HEK293 (cell line): Measurements from ENCODE around the gene ATP5MC2.

ENCODE experiments used
- CTCF ChIA-PET: fragments of 350-600 bp; formaldehyde crosslinking; extraction: SDS; loops from one replicate; lab custom pipeline; 2021; ENCODE audit warnings: antibody characterized with exemption; lab: Yijun Ruan, JAX
- POLR2A ChIA-PET: fragments of 300-600 bp; formaldehyde crosslinking; extraction: SDS; loops from one replicate; lab custom pipeline; 2020; ENCODE audit warnings: antibody characterized with exemption, inconsistent platforms; lab: Yijun Ruan, JAX
- H3K27ac ChIP-seq: fragments of 200-500 bp; sonication (Bioruptor generic); 2 replicates; pipeline ENCODE4 v1.5.1; 2014; ENCODE audit warnings: low read depth, low read length, control low read depth, inconsistent platforms; ENCODE audit errors: extremely low read depth
- H3K36me3 ChIP-seq, 2 experiments: fragments of 200-500 bp in 1 of 2; sonication (Bioruptor generic) in 1 of 2; 1 replicate in 1 of 2; 2 replicates in 1 of 2; pipeline ENCODE4 v1.5.1; 2014 to 2017; ENCODE audit warnings: inconsistent platforms in 2 of 2, low read length in 2 of 2; ENCODE audit not compliant: control insufficient read depth in 2 of 2, insufficient read depth in 1 of 2
- H3K4me1 ChIP-seq: fragments of 200-500 bp; sonication (Bioruptor generic); 2 replicates; pipeline ENCODE4 v1.5.1; 2014; ENCODE audit warnings: mild to moderate bottlenecking, low read length, inconsistent platforms; ENCODE audit not compliant: control insufficient read depth, insufficient read depth
- H3K4me3 ChIP-seq: 2 replicates; pipeline ENCODE4 v1.5.1; 2011; ENCODE audit warnings: low read depth, mild to moderate bottlenecking, control low read depth, low read length, moderate library complexity
- H3K9me3 ChIP-seq: fragments of 200-500 bp; sonication (Bioruptor generic); 2 replicates; pipeline ENCODE4 v1.5.1; 2014; ENCODE audit warnings: low read depth, low read length, inconsistent platforms; ENCODE audit not compliant: control insufficient read depth, insufficient read depth
- HIC1 ChIP-seq: fragments of 450-650 bp; formaldehyde crosslinking; IDR thresholded peaks from 2 replicates; pipeline ENCODE4 v1.5.1; 2016; ENCODE audit warnings: missing biosample characterization, missing genetic modification characterization
- OVOL3 ChIP-seq: fragments of 450-650 bp; formaldehyde crosslinking; IDR thresholded peaks from 2 replicates; pipeline ENCODE4 v1.5.1; 2016; ENCODE audit warnings: missing biosample characterization, missing genetic modification characterization
- PRDM1 ChIP-seq: fragments of 450-650 bp; formaldehyde crosslinking; IDR thresholded peaks from 2 replicates; pipeline ENCODE4; 2016; ENCODE audit warnings: missing biosample characterization, missing genetic modification characterization
- ZBTB10 ChIP-seq: fragments of 450-650 bp; formaldehyde crosslinking; IDR thresholded peaks from 2 replicates; pipeline ENCODE4 v1.5.1; 2016; ENCODE audit warnings: missing biosample characterization, missing genetic modification characterization
- ZBTB17 ChIP-seq: fragments of 450-650 bp; formaldehyde crosslinking; IDR thresholded peaks from 2 replicates; pipeline ENCODE4 v1.5.1; 2016; ENCODE audit warnings: missing biosample characterization, missing genetic modification characterization
- ZBTB20 ChIP-seq: fragments of 450-650 bp; formaldehyde crosslinking; IDR thresholded peaks from 2 replicates; pipeline ENCODE4 v1.5.1; 2016; ENCODE audit warnings: missing biosample characterization, missing genetic modification characterization
- ZBTB48 ChIP-seq: fragments of 450-650 bp; formaldehyde crosslinking; IDR thresholded peaks from 2 replicates; pipeline ENCODE4 v1.5.1; 2016; ENCODE audit warnings: missing biosample characterization, missing genetic modification characterization
- ZBTB6 ChIP-seq: fragments of 450-650 bp; formaldehyde crosslinking; IDR thresholded peaks from 2 replicates; pipeline ENCODE4 v1.5.1; 2017; ENCODE audit warnings: missing biosample characterization, missing genetic modification characterization
- ZFP41 ChIP-seq: fragments of 450-650 bp; formaldehyde crosslinking; IDR thresholded peaks from 2 replicates; pipeline ENCODE4 v1.5.1; 2016; ENCODE audit warnings: missing biosample characterization, missing genetic modification characterization, borderline replicate concordance
- ZNF121 ChIP-seq: fragments of 450-650 bp; formaldehyde crosslinking; IDR thresholded peaks from 2 replicates; pipeline ENCODE4 v1.5.1; 2016; ENCODE audit warnings: missing biosample characterization, missing genetic modification characterization
- ZNF274 ChIP-seq, 2 experiments: fragments of 200-500 bp in 1 of 2; fragments of 450-650 bp in 1 of 2; sonication (Bioruptor generic) in 1 of 2; formaldehyde crosslinking in 1 of 2; IDR thresholded peaks; 2 replicates each; pipeline versions ENCODE4 v1.5.1 to v1.6.1; 2014 to 2016; ENCODE audit warnings: borderline replicate concordance in 1 of 2, inconsistent platforms in 1 of 2, low read length in 1 of 2, missing biosample characterization in 1 of 2, missing genetic modification characterization in 1 of 2
- ZNF488 ChIP-seq: fragments of 450-650 bp; formaldehyde crosslinking; IDR thresholded peaks from 2 replicates; pipeline ENCODE4 v1.5.1; 2016; ENCODE audit warnings: missing biosample characterization, missing genetic modification characterization
- ZNF561 ChIP-seq: fragments of 450-650 bp; IDR thresholded peaks from 2 replicates; pipeline ENCODE4 v1.5.1; 2018; ENCODE audit warnings: missing biosample characterization, missing genetic modification characterization, borderline replicate concordance
- ZNF664 ChIP-seq: fragments of 450-650 bp; formaldehyde crosslinking; IDR thresholded peaks from 2 replicates; pipeline ENCODE4 v1.5.1; 2016; ENCODE audit warnings: missing biosample characterization, missing genetic modification characterization
- ZNF837 ChIP-seq: fragments of 450-650 bp; formaldehyde crosslinking; IDR thresholded peaks from 2 replicates; pipeline ENCODE4 v1.5.1; 2016; ENCODE audit warnings: missing biosample characterization, missing genetic modification characterization

Gene ATP5MC2

GRCh38 chr12:53675701-53676607 lies at the start of gene ATP5MC2 (continued):
- TF ChIP-seq ZBTB10 (tag by site-specific recombination) (peak; percentile 62), ZNF274 (IDR thresholded peaks at IDR 0.05; ENCODE audit: low read length) (no peak), ZNF274 (tag by site-specific recombination; IDR thresholded peaks at IDR 0.05; ENCODE audit: borderline replicate concordance) (no peak), ZNF837 (tag by site-specific recombination) (no peak), ZFP41 (tag by site-specific recombination) (no peak), ZNF488 (tag by site-specific recombination) (no peak), ZBTB6 (peak; percentile 90), OVOL3 (tag by site-specific recombination) (peak; percentile 76; the same call in 1 of the 2 replicates), ZBTB48 (peak; percentile 79)

- TF ChIP-seq ZNF561 = no peak
- 0 out of 2 replicates have a peak, but pooled peaks have one; percentile 37 for TF ChIP-seq ZBTB17 (tag by site-specific recombination)
- peak; percentile 42; the same call in 1 of the 2 replicates for TF ChIP-seq ZBTB20
- peak; percentile 99 for TF ChIP-seq ZNF121 (tag by site-specific recombination)
- 0 out of 2 replicates have a peak, but pooled peaks have one; percentile 22 for TF ChIP-seq ZNF664 (tag by site-specific recombination)
- TF ChIP-seq PRDM1 = peak; percentile 51; the same call in 1 of the 2 replicates
- no peak for TF ChIP-seq HIC1 (tag by site-specific recombination)
- H3K4me3 ChIP-seq = no peak overlapping the region
- no peaks in the 10 kb centered on the region for H3K4me1 ChIP-seq
- ChIA-PET CTCF (interaction anchor here (1.0 to 18.2 kb wide), 4 partner anchors 10 to 47 kb away, joined by 5 to 327 read pairs (median 12); no protein-coding TSS in a partner anchor), POLR2A (interaction anchor here (0.9 kb wide), 1 partner anchor 21 kb away, joined by 3 read pairs; no protein-coding TSS in a partner anchor)
- no peak overlapping the region for H3K27ac ChIP-seq
- peaks cover 0 to 53% of the 10 kb centered on the region in 2 experiments; a peak in 1 of 3 replicates for H3K36me3 ChIP-seq
- no peaks in the 10 kb centered on the region for H3K9me3 ChIP-seq
Measured at GRCh38 chr12:53722450-53723041, 46.7 kb upstream of the ATP5MC2 start.
